Activated naive CD8-positive, alpha-beta T cell treated with anti-CD3 and anti-CD28 coated beads, Interleukin-2, amount 10 ng/mL, durations not matched to agents 7 days and 5 days (primary cell): ENCODE measurements around the gene RTEL1. TPM values are rescaled to one million over a fixed set of nuclear protein-coding genes. Genes with fewer than 3 reads are reported as not detected.
"Not testable (repeated sequence)": the region's sequence is repeated elsewhere in the genome, so short reads cannot be mapped to it uniquely, and the experiment has no call there.

Experiments
- ATAC-seq: fragments of 150-1000 bp; cut with Tn5 transposase; one replicate; pipeline ENCODE4 v1.10.0; 2021; ENCODE audit warnings: low read depth, moderate library complexity
- POLR2A ChIA-PET: fragments of 350-600 bp; sonication (Branson Sonifier 250); formaldehyde crosslinking; loops from one replicate; lab custom pipeline; 2021; ENCODE audit warnings: antibody characterized with exemption; lab: Charles Lee
- DNase-seq: peaks from one replicate; pipeline ENCODE4 v3.0.0; 2021
- H3K27ac Mint-ChIP-seq: one replicate; pipeline ENCODE4 v1.8.0; 2022; ENCODE audit warnings: mild to moderate bottlenecking, mixed read lengths
- H3K27me3 Mint-ChIP-seq: one replicate; pipeline ENCODE4 v1.8.0; 2022; ENCODE audit warnings: mild to moderate bottlenecking, moderate library complexity, mixed read lengths
- H3K36me3 Mint-ChIP-seq: one replicate; pipeline ENCODE4 v1.8.0; 2021; ENCODE audit warnings: mild to moderate bottlenecking, mixed read lengths
- H3K4me1 Mint-ChIP-seq: one replicate; pipeline ENCODE4 v1.8.0; 2021; ENCODE audit warnings: mixed read lengths
- H3K4me3 Mint-ChIP-seq: one replicate; pipeline ENCODE4 v1.8.0; 2022; ENCODE audit warnings: mild to moderate bottlenecking, moderate library complexity, mixed read lengths
- H3K9me3 Mint-ChIP-seq: one replicate; pipeline ENCODE4 v1.8.0; 2021; ENCODE audit warnings: mixed read lengths
- total RNA-seq, 2 experiments: library from RNA; stranded (reverse); gene quantifications; one replicate each; pipeline ENCODE4 v1.2.3, GENCODE V29; 2021

Gene RTEL1
- total RNA-seq, 2 experiments from 2014 or later = 41.3 to 41.5 TPM

DNA sequence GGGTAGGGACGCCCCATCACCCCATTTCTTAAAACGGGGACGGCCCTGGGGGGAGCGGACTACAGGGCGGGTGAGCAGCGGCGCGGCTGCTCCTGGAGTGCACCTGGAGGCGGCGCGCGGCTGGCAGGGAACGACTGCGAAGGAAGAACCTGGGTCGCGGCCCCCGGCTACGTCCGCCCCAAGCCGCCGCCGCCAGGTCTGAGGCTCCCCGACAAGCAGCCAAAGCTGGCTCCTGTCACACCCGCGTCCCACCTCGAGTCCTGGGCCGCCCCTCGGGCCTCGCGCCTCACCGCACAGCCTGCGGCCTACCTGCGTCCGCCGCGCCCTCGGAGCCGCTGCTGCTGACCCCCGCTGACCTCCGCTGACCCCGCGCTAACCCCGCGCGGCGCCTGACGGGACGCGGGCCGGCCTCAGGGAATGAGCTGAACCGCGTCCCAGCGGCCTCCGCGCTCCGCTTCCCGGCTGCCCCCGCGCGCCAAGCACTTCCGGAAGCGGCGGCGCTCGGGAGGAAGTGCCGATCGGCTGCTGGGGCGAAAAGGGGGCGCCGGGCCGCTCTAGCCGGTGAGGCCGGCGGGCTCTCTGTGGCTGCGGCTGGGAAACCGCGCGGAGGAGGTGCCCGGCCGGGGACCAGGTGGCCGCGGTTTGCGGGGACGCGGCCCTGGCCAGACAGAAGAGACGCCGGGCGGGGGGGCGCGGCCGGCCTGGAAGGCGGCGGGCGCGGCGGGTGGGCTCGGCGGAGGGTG, 49.6 kb downstream of the RTEL1 start, which contains the start of the genes ARFRP1 and ZGPAT:
TSS of gene ARFRP1 (minus strand) at position 419 of the 743 bp plus-strand sequence. CDS start 885 bp downstream, outside the sequence.
TSS of gene ZGPAT (plus strand) at position 482 of the 743 bp plus-strand sequence. CDS start 542 bp downstream, outside the sequence.
- ATAC-seq = peak; percentile 81
- Mint-ChIP-seq H3K36me3 (peaks cover 38% of the 10 kb centered on the region), H3K27ac (peak within 1 kb of the TSS; percentile 87), H3K27me3 (no peaks in the 10 kb centered on the region), H3K4me3 (peak within 1 kb of the TSS; percentile 88), H3K9me3 (no peaks in the 10 kb centered on the region), H3K4me1 (peaks cover 38% of the 10 kb centered on the region)
- POLR2A ChIA-PET = interaction anchor here (0.6 to 5.9 kb wide), 18 partner anchors 9 to 353 kb away, joined by 3 to 98 read pairs (median 7); partner anchors contain the start of genes LIME1, PPDPF, PTK6 and RTEL1
- peak; percentile 96 for DNase-seq

DNA sequence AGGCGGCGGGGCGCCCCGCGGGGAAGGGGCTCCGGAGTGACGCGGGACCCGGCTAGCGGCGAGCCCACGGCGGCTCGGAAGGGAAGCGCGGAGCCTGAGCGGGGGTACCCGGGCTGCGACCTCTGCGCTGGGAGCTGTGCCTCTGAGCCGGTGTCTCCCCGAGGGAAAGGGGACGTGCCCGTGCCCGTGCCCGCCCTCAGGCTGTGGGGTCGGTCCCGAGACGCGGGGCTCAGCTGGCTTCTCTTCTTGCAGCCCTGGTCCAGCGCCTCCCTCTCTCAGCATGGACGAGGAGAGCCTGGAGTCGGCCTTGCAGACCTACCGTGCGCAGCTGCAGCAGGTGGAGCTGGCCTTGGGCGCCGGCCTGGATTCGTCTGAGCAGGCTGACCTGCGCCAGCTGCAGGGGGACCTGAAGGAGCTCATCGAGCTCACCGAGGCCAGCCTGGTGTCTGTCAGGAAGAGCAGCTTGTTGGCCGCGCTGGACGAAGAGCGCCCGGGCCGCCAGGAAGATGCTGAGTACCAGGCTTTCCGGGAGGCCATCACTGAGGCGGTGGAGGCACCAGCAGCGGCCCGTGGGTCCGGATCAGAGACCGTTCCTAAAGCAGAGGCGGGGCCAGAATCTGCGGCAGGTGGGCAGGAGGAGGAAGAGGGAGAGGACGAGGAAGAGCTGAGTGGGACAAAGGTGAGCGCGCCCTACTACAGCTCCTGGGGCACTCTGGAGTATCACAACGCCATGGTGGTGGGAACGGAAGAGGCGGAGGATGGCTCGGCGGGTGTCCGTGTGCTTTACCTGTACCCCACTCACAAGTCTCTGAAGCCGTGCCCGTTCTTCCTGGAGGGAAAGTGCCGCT, 50.4 kb downstream of the RTEL1 start:
- Mint-ChIP-seq H3K27me3 (no peaks in the 10 kb centered on the region), H3K27ac (peak overlapping the region; percentile 87), H3K9me3 (no peaks in the 10 kb centered on the region), H3K36me3 (peaks cover 42% of the 10 kb centered on the region), H3K4me3 (peak overlapping the region; percentile 87), H3K4me1 (peaks cover 38% of the 10 kb centered on the region)
- DNase-seq = peak; percentile 53
- ATAC-seq = peak; percentile 16
- POLR2A ChIA-PET = interaction anchor here (0.6 to 5.9 kb wide), 18 partner anchors 8 to 352 kb away, joined by 3 to 98 read pairs (median 7); partner anchors contain the start of genes LIME1, PPDPF, PTK6 and RTEL1

DNA sequence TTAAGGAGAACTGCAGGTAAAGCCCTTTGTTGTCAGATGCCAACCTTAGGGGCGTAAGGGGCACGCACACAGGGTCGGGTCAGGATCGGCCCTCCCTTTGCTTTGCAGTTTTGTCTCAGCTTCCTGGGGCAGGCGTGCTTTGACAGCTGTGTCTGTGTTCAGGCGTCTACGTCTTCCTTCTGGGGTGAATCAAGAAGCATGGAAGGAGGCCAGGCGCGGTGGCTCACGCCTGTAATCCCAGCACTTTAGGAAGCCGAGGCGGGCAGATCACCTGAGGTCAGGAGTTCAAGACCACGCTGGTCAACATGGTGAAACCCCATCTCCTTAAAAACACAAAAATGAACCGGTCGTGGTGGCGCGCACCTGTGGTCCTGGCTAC, 51.0 kb downstream of the RTEL1 start:
- ATAC-seq = no peak
- peaks cover 47% of the 10 kb centered on the region for H3K36me3 Mint-ChIP-seq

DNA sequence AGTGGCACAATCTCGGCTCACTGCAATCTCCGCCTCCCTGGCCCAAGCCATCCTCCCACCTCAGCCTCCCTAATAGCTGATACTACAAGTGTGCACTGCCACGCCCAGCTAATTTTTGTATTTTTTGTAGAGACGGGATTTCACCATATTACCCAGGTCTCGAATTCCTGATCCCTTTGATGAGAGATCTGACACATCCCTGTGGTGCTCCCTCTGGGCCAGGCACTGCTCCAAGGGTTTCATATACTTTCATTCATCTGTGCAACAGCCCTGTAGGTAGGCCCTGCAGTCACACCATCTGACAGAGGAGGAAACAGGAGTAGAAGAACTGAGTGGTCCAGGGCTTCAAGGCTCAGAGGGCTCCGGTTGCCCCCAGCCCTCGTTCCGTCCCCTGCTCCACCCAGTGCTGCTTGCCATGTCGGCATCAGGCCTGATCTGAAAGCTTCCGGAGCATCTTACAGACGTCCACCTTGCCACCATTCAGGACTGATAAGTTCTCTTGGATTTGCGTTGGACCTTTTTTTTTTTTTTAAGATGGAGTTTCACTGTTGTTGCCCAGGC, 53.1 kb downstream of the RTEL1 start:
- POLR2A ChIA-PET = interaction anchor here (0.6 to 1.2 kb wide), 2 partner anchors 17 to 30 kb away, joined by 4 to 6 read pairs; no protein-coding TSS in a partner anchor
- no peak overlapping the region for H3K27ac Mint-ChIP-seq
- peaks cover 4% of the 10 kb centered on the region for H3K9me3 Mint-ChIP-seq
- H3K36me3 Mint-ChIP-seq = peaks cover 62% of the 10 kb centered on the region
- H3K27me3 Mint-ChIP-seq = no peaks in the 10 kb centered on the region
- peaks cover 35% of the 10 kb centered on the region for H3K4me1 Mint-ChIP-seq
- no peak for ATAC-seq
- H3K4me3 Mint-ChIP-seq = peak overlapping the region; percentile 4
- no peak for DNase-seq

More for the DNA sequence above, 51.0 kb downstream of the RTEL1 start:
- H3K4me1 Mint-ChIP-seq = peaks cover 38% of the 10 kb centered on the region
- no peak overlapping the region for H3K27ac Mint-ChIP-seq
- POLR2A ChIA-PET = interaction anchor here (0.6 to 5.9 kb wide), 6 partner anchors 16 to 156 kb away, joined by 3 to 98 read pairs (median 20); partner anchors contain the start of genes LIME1, SLC2A4RG and TPD52L2
- H3K4me3 Mint-ChIP-seq = peak overlapping the region; percentile 87
- no peak for DNase-seq
- H3K27me3 Mint-ChIP-seq = no peaks in the 10 kb centered on the region
- H3K9me3 Mint-ChIP-seq = no peaks in the 10 kb centered on the region

DNA sequence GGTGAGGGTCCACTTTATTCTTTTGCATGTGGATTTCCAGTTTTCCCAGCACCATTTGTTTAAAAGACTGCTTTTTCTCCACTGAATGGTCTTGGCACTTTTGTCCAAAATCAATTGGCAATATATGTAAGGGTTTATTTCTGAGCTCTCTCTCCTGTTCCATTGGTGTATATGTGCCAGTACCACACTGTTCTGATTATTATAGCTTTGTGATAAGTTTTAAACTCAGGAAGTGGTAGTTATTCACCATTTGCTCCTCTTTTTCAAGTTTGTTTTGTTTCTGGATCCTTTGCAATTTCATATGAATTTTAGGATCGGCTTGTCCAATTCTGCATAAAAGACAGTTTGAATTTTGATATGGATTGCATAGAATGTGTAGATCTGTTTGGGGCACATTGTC, 54.1 kb downstream of the RTEL1 start:
- H3K27ac Mint-ChIP-seq = no peak overlapping the region
- ATAC-seq = no peak
- H3K36me3 Mint-ChIP-seq = peaks cover 66% of the 10 kb centered on the region
- peaks cover 31% of the 10 kb centered on the region for H3K4me1 Mint-ChIP-seq
- peaks cover 7% of the 10 kb centered on the region for H3K9me3 Mint-ChIP-seq
- no peak overlapping the region for H3K4me3 Mint-ChIP-seq
- no peak for DNase-seq
- POLR2A ChIA-PET = interaction anchor here (0.9 to 1.2 kb wide), 2 partner anchors 10 to 29 kb away, joined by 4 read pairs; no protein-coding TSS in a partner anchor
- H3K27me3 Mint-ChIP-seq = no peaks in the 10 kb centered on the region

DNA sequence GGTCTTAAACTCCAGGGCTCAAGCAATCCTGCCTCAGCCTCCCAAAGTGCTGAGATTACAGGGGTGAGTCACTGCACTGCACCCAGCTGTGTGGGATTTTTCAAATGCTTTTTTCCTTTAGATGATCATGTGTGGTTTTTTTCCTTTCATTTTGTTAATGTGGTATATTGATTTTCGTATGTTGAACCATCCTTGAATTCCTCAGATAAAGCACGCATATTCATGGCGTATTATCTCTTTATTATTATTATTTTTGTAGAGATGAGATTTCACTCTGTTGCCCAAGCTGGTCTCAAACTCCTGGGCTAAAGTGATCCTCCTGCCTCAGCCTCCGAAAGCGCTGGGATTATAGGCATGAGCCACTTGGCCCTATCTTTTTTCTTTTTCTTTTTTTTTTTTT, 56.7 kb downstream of the RTEL1 start:
- no peak overlapping the region for H3K27ac Mint-ChIP-seq
- POLR2A ChIA-PET = interaction anchor here (0.8 to 1.2 kb wide), 2 partner anchors 10 to 194 kb away, joined by 4 to 5 read pairs; no protein-coding TSS in a partner anchor
- H3K4me1 Mint-ChIP-seq = peaks cover 21% of the 10 kb centered on the region
- peaks cover 82% of the 10 kb centered on the region for H3K36me3 Mint-ChIP-seq
- no peaks in the 10 kb centered on the region for H3K27me3 Mint-ChIP-seq
- DNase-seq = no peak
- ATAC-seq = no peak
- H3K4me3 Mint-ChIP-seq = no peak overlapping the region
- peaks cover 11% of the 10 kb centered on the region for H3K9me3 Mint-ChIP-seq

DNA sequence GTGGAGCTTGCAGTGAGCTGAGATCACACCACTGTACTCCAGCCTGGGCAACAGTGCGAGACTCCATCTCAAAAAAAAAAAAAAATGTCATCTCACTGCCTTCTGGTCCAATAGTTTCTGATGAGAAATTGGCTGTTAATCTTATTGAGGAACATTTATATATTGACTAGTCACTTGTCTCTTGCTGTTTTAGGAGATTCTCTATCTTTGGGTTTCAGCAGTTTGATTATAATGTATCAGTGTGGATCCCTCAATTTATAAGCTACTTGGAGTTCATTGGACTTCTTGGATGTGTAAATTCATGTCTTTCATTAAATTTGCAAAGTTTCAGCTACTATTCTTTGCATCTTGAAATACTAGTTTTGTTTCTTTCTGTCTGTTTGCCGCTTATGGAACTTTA, 60.9 kb downstream of the RTEL1 start:
- Mint-ChIP-seq H3K4me1 (peaks cover 9% of the 10 kb centered on the region), H3K36me3 (peaks cover 71% of the 10 kb centered on the region), H3K4me3 (no peak overlapping the region), H3K27ac (no peak overlapping the region), H3K27me3 (no peaks in the 10 kb centered on the region), H3K9me3 (peaks cover 11% of the 10 kb centered on the region)
- POLR2A ChIA-PET = interaction anchor here (1.0 to 1.7 kb wide), 2 partner anchors 10 to 11 kb away, joined by 4 to 8 read pairs; partner anchors contain the start of genes ARFRP1 and ZGPAT
- DNase-seq (no peak), ATAC-seq (no peak)

DNA sequence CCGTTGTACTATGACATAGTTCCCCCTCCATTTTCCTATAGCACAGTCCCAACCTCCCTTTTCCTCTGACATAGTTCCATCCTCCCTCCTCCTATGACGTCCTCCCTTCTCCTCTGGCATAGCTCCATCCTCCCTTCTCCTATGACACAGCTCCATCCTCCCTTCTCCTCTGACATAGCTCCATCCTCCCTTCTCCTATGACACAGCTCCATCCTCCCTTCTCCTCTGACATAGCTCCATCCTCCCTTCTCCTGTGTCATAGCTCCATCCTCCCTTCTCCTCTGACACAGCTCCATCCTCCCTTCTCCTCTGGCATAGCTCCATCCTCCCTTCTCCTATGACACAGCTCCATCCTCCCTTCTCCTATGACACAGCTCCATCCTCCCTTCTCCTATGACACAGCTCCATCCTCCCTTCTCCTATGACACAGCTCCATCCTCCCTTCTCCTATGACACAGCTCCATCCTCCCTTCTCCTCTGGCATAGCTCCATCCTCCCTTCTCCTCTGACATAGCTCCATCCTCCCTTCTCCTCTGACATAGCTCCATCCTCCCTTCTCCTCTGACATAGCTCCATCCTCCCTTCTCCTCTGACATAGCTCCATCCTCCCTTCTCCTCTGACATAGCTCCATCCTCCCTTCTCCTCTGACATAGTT, 65.0 kb downstream of the RTEL1 start:
- H3K4me3 Mint-ChIP-seq, DNase-seq, H3K27me3 Mint-ChIP-seq, H3K27ac Mint-ChIP-seq, ATAC-seq: not testable (repeated sequence)
- Mint-ChIP-seq H3K9me3 (peaks cover 11% of the 10 kb centered on the region), H3K36me3 (peaks cover 64% of the 10 kb centered on the region), H3K4me1 (peaks cover 19% of the 10 kb centered on the region)
- POLR2A ChIA-PET = interaction anchor here (1.5 to 2.7 kb wide), 2 partner anchors 11 to 16 kb away, joined by 4 to 11 read pairs; partner anchors contain the start of genes ARFRP1 and ZGPAT

DNA sequence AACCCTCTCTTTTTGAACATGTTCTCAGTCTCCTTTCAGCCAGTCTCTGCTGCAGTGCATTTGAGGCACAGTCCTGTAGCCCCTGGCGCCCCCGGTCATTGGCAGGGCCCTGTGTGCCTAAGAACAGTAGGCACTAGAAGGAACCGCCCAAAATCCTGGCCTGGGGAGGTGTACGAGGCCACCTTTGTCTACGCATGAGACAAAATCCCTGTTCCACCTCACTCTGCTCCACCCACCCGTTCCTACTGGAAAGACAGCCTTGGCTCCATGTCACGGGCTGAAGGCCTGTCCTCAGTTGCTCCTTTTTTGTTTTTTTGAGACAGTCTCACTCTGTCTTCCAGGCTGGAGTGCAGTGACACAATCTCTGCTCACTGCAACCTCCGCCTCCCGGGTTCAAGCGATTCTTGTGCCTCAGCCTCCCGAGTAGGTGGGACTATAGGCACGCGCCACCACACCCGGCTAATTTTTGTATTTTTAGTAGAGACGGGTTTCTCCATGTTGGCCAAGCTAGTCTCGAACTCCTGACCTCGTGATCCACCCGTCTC, 72.1 kb downstream of the RTEL1 start:
- not testable (repeated sequence) for DNase-seq, H3K9me3 Mint-ChIP-seq, H3K27me3 Mint-ChIP-seq, H3K4me3 Mint-ChIP-seq, H3K27ac Mint-ChIP-seq, ATAC-seq
- POLR2A ChIA-PET = interaction anchor here (0.8 to 4.2 kb wide), 3 partner anchors 9 to 22 kb away, joined by 3 to 21 read pairs (median 3); partner anchors contain the start of genes ARFRP1, SLC2A4RG and ZGPAT
- Mint-ChIP-seq H3K36me3 (peaks cover 29% of the 10 kb centered on the region), H3K4me1 (peaks cover 22% of the 10 kb centered on the region)

DNA sequence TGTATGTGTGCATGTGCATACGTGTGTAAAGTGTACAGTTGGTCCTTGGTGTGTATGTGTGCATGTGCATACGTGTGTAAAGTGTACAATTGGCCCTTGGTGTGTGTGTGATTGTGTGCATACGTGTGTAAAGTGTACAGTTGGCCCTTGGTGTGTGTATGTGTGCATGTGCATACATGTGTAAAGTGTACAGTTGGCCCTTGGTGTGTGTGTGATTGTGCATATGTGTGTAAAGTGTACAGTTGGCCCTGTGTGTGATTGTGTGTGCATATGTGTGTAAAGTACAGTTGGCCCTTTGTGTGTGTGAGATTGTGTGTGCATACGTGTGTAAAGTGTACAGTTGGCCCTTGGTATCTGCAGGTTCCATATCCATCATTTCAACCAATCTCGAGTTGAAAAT, 73.3 kb downstream of the RTEL1 start:
- ATAC-seq (no peak), DNase-seq (no peak)
- Mint-ChIP-seq H3K4me1 (peaks cover 30% of the 10 kb centered on the region), H3K27me3 (no peaks in the 10 kb centered on the region), H3K9me3 (peaks cover 2% of the 10 kb centered on the region), H3K27ac (no peak overlapping the region), H3K36me3 (peaks cover 22% of the 10 kb centered on the region), H3K4me3 (no peak overlapping the region)
- POLR2A ChIA-PET = interaction anchor here (0.7 to 4.2 kb wide), 2 partner anchors 23 to 515 kb away, joined by 3 to 21 read pairs; partner anchors contain the start of genes ARFRP1 and ZGPAT

DNA sequence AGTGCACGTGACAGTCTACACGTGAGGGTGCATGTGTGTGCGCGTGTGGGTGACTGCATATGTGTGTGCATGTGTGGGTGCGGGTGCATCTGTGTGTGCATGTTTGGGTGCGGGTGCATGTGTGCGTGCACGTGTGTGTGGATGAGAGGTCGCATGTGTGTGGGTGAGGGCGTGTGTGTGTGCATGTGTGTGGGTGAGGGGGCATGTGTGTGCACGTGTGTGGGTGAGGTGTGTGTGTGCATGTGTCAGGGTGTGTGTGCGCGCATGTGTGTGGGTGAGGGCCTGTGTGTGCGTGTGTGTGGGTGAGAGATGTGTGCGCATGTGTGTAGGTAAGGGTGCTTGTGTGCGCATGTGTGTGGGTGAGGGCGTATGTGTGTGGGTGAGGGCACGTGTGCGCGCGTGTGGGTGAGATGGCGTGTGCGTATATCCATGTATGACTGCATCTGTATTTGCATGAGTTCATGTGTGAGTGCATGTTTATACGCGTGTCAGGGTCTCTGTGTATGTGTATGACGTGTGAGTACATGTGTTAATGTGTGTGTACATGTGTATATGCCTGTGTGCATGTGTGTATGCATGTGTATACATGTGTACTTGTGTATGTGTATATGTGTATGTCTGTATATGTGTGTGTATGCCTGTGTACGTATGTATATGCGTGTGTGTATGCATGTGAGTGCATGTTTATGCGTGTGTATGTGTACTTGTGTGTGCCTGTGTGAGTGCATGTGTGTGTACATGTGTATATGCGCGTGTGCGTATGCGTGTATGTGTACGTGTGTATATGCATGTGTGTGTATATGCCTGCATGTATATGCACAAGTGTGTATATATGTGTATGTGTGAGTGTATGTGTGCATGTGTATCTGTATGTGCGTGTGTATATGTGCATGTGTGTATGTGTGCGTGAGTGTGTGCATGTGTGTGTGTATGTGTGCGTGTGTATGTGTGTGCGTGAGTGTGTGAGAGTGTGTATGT, 74.3 kb downstream of the RTEL1 start:
- no peak for ATAC-seq
- Mint-ChIP-seq H3K4me3 (no peak overlapping the region), H3K27ac (no peak overlapping the region), H3K36me3 (peaks cover 15% of the 10 kb centered on the region), H3K27me3 (no peaks in the 10 kb centered on the region), H3K4me1 (peaks cover 26% of the 10 kb centered on the region), H3K9me3 (no peaks in the 10 kb centered on the region)
- no peak for DNase-seq
- POLR2A ChIA-PET = no interaction called here
